ENCODE results near the gene FGF10.

FGF10 gene

DNA sequence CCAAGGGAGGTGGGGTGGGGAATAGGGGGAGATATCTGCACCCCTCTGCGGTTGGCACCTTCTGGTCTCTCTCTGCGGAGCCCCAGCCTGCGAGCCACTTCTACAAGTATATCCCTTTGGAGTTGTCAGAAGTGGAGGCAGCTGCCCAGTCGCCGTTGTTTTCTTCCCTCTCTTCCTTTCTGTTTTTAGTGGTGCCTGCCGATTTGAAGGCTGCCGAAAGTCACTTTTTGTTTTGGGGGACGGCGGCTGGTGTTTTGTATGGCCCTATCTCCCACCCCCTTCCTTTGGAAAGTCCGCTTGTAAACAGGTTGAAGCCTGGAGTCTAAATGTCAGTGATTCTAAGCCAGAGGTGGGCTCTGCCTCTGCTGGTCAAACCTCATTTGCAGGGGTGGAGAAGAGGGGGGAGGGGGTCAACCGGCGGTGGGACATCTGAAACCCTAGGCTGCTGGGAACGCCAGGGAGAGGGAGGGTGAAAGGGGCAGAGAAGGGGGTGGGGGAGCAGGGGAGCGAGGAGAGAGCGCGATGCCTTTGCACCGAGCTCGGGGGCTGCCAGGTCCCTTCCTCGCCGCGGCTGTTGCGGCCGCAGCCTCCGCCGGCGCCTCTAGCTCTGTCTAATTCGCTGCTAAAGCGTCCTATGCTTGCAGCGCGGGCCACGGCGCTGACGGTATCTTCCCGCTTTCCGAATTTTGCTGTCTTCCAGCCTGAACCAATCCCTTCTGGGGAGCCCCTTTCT lies at the start of gene FGF10:
Gene FGF10 (minus strand): TSS at position 331 of the 733 bp plus-strand sequence. CDS start 738 bp downstream, outside the sequence.
- DNase-seq: no peak

DNA sequence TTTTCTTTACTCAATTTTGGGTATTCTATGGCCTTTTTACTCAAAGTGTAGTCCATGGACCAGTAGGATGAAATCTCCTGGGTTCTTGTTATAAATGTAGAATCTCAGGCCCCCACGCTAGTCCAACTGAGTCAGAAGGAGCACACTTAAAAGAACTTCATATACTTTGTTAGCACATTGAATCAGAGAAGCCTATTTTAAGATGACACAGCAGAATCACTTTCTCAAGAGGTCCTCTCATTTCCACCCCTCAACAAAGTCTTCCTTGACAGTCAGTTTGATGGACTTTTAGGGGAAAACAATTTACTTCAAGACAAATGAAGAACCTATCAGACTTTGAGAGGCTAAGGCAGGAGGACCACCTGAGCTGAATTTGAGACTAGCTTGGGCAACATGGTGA lies 37.7 kb upstream of the FGF10 start:
- no peak for DNase-seq

DNA sequence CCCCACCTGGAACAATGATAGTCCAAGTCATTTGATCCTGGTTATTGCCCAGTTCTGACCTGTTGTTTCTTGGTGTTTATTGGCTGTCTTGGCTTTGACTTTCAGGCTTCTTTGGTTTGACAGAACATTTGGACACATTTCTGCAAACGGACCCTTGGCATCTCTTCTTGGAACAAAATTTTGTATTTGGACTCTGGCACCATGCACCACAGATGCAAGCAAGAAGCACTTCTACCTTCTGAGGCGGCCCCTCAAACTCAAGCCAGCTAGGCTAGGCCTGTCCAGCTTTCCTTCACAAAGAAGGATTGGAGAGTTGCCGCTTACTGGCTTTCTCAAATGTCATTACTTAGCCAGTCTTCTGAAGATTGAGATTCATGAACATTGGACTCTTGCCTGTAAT lies 23.1 kb upstream of the FGF10 start:
- DNase-seq: no peak

DNA sequence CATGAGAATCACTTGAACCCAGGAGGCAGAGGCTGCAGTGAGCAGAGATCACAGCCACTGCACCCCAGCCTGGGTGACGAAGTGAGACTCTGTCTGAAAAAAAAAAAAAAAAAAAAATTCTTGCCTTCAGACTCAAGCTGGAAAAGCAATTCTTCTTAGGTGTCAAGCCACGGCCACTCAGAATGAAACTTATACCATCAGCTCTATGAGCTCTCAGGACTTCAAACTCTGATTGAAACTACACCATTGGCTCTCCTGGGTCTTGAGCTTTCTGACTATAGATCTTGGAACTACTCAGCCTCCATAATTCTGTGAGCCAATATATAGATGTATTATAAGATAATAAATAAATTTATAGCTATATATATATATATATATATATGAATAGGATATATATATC lies 12.9 kb upstream of the FGF10 start:
- no peak for DNase-seq

DNA sequence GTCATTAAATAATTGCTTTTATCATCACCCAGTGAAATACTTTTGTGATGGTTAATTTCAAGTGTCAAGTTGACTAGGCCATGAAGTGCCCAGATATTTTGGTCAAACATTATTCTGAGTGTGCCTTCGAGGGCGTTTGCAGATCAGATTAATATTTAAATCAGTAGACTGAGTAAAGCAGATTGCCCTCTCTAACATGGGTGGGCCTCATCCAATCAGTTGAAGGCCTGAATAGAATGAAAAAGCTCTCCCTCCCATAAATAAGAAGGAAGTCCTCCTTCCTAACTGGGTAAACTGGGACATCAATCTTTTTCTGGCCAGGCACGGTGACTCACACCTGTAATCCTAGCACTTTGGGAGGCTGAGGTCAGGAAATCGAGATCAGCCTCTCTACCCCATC lies 12.4 kb upstream of the FGF10 start:
- DNase-seq: no peak

DNA sequence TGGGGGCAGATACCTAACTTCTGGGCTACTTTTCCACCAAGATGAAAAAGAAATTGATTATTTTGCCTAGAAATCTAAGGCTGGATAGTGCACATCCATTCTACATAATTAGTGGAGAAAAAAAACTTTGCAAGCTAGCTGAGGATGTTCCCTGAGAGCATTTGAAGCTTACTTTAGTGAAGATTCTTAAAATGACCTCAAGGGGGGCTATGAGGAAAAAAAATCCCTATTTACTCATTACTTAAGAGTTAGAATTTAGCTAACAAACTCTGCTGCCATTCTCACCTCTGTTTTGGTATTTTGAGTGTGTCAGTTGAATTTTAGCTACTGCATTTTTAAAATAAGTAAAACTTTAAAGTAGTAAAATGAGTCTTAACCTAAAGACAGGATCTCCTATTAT lies 9.2 kb upstream of the FGF10 start:
- DNase-seq: no peak

DNA sequence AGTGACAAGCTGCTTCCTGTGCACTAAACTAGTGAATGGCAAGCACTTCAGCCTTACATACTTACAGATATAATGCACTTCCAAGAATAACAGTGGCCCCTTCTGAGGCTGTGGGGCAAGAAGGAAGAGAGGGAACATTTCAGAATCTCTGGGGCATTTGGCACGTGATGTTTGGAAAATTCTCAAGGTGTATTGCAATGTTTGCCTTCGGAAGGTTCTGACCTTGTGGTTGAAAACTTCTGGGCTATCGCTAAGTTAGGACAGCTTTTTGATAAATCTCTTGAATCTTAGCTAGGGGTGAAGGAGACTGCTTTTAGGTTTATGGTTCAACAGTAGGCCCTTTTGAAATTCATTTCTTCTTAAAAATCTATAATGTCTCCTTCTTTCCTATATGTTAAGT lies 7.1 kb upstream of the FGF10 start:
- DNase-seq: no peak

DNA sequence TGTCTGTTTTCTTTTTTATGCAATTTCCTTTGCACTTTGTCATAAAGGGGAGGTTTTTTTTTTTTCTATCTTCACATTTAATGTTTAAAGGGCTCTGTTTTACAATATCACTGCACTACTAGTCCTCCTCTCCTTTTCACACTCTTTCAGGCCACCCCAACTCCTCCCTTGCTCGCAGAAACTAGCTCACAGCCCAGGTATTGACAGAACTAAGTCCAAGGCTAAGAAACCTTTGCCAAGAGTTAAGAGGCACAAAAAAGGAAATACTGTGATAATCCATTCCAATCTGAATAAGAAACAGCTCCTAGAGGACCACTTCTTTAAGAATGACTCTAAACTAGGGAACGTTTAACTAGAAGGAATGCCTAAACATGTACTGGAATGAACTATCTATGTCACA lies 1.1 kb upstream of the FGF10 start:
- DNase-seq: no peak

DNA sequence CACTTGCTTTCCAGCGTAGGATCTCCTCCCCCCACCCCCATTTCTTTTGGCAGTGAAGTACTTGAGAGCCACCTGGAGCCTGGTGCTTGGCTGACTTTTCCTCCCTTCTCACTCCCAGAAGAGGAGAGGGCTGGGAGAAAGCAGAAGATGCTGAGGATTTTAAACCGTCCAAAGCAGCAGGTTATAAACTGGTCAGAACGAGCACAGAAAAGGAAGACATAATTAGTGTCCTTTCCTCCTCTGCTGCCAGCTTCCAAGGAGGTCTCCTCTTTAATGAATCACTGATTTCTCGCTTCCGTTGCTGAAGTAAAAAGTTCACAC lies 563 bp upstream of the FGF10 start:
- DNase-seq: no peak

DNA sequence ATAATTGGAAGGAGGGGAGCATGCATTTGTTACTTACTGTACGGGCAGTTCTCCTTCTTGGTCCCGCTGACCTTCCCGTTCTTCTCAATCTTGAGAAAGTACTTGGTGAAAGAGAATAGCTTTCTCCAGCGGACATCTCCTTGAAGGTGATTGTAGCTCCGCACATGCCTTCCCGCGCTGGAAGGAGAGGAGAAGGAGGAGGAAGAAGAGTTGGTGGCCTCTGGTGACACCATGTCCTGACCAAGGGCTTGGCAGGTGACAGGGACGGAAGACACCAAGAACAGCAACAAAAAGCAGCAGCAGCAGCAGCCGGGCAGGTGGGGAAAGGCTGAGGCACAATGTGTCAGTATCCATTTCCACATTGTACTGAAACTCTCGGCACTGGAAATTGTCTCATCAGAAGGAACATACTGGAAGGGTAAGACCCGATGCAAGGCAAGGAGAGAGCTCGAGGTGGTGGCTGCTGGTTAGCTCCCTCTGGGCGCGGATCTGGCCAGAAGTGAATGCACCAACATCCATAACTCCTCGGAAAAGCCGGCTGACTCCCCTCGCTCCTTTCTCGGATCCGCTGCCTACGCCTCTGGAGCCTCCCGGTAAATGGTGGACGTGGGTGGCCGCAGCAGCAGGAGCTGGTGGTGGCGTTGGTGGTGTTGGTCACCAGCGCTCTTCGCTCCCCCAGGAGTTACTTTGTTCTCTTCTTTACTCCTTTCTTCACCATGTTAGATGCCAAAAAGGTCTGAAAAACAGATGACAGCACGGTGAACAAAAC lies 715 bp downstream of the FGF10 start:
- DNase-seq: no peak

DNA sequence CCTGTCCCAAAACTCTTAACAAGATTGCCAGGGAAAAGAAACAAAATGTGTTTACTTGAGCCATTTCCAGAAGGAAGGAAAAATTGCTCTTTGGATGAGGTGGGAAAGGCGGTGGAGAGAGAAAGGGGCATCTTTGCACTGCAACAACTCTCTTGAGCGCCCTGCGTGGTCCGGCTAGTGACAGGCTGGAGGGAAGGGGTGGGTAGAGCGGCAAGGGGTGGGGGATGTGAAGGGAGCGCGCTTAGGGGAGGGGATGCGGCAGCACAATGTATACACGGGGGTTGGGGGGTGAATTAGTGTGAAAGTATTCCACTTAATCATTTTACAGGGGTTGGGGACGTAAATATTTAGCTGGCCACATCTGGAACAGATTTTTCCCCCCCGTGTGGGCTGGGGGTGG lies 1.3 kb downstream of the FGF10 start:
- DNase-seq: no peak

DNA sequence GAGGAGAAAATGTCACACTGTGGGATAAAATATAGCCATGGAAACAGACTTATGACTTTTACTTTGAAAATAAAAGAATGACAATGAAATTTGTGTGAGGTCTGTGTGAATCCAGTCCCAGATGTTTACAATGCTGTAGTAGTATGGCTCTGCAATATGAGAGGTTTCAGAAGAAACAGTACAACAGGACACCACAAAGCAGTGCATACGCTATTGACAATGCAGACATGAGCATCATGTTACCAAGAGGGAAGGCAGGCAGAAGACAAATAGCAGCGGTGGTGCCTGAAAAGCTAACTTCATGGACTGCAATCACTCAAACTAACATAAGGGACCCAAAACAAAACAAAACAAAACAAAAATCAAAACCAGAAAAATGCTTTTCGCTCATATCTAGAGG lies 1.8 kb downstream of the FGF10 start:
- DNase-seq: no peak

DNA sequence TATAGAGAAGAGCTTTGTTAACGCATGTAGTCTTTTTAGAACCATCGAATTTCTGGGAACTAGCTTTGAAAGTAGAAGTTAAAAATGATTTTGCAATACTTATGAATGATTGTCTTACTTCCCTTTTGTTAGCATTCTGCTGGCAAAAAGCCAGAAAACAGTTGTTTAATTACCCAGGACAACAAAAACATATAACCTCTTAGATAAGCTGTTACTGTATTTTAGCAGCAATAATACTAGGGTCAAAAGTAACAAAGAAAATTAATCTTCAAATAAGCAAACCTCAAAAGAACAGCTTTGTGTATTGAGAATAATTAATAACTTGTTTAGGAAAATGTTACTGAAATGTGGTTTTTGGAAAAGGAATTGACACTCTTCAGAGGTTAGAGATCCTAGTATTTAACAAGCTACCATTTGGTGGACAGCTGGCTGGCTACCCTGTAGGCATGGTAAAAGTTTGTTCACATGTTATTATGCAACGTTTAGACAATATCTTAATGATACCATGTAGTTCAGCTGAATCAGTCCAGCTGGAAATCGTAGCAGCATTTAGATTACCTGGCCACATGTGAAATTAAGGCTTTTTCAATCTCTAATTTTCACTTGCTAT lies 3.8 kb downstream of the FGF10 start:
- no peak for DNase-seq

DNA sequence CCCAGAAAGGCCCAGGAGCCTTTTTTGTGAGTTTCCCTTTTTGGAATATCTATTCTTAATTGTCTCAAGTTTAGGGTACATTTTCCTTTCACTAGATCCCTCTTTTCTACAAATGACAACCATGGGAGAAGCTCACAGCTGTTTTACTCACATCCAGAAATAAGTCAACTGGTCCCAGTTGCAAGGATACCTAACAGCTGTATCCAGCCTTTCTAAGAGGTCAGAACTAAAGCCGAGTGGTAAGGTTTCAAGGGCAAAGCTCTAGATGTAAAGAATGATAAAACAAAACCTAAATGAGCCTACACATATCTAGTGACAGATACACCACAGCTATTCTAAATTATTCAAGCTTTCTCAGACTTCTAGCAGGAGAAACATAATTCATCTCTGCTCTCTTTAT lies 4.4 kb downstream of the FGF10 start:
- DNase-seq: no peak

DNA sequence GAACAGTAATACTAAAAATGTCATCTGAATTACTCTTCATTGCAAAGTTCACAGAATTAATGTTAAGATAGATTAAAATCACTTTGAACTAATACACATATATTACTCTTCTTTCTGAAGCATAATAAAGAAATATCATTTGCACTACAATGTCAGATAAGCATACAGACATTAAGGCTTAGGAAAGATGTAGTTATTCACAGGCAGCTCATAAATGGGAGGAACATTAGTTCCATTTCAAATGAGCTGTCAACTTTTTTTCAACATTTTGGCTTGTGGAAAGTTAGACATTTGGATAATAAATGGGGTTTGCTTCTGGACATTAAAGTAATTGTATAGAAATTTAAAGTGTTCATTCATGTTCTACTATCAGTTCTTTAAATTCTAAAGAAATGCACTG lies 6.3 kb downstream of the FGF10 start:
- no peak for DNase-seq

DNA sequence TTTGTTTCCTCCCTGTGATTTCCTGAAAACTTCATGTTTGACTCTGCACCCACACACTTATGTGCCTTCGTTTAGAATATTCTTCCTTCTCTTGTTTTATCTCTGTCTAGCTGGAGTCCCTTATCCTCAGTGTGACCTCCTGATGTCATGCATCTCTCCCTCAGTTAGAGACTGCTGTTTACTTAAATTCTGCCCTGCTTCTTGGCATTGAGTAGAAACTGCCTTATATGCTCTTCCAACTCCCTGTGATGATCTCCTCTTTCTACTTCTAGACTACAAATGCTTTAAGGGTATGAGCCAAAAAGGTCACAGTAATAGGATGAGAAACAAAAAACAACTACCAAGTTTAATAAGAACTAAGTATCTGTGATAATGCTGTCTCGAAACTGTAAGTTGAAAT lies 12.2 kb downstream of the FGF10 start:
- DNase-seq: no peak

DNA sequence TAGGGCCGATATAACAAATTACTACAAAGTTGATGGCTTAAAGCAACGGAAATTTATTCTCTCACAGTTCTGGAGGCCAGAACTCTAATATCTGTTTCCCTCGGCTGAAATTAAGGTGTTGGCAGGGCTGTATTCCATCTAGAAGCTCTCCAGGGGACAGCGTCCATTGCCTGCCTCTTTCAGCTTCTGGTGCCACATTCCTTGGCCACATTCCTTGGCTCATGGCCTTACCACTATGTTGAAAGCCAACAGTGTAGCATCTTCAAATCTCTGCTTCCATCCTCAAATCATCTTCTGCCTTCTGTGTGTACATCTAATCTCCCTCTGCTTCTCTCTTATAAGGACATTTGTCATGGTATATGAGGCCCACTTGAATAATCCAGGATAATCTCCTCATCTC lies 17.2 kb downstream of the FGF10 start:
- DNase-seq: no peak

DNA sequence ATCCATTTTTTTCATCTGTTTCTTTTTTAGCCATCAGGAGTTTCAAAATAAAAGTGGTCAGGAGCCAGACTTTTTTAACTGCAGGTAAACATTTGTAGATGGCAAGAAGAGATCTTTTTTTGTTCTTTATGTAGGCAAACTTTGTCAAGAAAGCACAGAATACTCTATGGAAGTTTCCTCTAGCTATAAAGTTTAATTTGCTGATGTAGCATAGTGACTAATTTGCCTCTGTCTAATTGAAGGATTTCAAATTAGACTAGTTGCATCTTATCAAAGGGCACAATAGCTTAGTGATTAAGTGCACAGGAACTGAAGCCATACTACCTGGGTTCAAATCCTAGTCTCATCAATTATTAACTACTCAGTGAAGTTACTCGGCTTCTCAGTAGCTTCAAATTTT lies 22.0 kb downstream of the FGF10 start:
- no peak for DNase-seq

DNA sequence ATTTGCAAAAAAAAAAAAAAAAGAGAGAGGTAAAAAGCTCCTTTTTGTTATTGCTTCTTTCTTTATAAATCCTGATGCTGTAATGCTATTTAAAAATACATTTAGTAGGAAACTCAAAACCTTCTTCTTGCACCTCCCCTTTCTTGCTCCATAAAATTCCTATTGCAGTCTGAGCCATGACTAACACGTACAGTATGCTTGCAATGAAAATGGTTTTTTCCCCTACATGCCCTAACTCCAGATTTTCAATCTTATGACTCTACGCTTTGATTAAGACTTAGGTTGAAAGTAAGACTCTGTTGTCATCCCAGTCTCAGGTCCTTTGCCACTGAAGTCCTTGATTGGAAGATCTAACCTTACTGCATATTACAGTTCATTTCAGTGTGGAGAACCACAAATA lies 23.9 kb downstream of the FGF10 start:
- no peak for DNase-seq

DNA sequence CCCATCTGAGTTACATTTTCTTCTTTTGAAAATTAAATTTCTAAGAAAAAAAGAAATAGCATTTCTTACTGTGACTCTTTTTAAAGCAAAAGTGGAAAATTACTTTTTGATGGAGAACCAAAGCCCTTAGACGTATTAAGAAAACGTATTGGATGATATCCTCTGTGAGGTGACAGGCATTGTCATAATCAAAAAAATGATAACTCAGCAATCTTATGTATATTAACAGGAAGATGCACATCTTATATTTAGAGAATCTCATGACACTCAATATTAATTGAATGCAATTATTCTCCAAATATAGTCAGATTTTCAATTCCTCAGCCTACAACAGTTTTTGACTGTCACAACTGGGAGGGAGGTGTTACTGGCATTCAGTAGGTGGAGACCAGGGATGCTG lies 25.1 kb downstream of the FGF10 start:
- DNase-seq: no peak

DNA sequence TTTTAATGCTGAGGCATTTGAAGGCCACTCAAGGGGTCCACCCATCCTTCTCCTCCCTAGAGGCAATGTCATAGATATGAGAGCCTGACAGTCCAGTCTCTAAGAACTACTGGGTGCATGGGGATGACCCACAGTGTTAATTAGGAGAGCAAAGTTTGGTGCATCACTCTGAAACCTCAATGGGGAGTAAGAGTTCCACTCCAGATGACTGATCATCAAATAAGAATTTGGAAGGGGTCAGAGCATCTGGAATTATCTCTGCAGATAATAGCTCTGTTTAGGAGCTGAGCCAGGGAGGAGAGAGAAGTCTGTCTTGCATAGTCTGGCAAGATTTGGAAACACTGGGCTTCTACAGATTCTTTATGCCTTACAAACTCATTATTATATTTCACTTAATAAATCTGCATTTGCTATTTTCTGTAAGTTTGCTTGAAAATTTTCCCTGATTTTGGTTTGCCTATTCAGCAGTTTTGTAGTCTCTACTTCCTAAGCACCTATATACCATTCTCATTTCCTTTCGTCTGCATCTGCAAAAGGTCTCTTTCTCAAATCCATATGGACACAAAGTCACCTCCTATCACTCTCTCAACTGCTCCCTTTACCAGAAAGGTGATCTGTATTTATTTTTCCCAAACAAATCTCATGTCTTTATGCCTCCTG lies 27.7 kb downstream of the FGF10 start:
- no peak for DNase-seq

DNA sequence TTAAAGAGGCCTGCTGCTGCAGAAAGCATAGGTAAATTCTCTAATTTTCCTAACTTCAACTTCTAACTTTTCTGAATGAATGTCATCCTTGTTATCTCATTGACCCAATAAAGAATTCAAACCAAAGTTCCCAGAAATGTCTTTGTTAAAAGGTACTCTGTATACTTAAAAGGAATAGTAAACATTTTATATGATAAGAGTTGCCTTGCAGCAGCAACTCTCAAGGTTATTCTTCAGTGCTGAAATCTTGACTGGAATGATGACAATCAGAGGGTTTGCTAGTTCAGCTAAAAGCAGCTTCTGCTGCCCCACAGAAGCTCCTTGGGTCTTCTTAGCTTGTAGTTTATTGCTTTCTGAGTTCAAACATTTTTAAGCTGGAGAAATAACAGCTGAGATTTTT lies 28.3 kb downstream of the FGF10 start:
- DNase-seq: no peak

DNA sequence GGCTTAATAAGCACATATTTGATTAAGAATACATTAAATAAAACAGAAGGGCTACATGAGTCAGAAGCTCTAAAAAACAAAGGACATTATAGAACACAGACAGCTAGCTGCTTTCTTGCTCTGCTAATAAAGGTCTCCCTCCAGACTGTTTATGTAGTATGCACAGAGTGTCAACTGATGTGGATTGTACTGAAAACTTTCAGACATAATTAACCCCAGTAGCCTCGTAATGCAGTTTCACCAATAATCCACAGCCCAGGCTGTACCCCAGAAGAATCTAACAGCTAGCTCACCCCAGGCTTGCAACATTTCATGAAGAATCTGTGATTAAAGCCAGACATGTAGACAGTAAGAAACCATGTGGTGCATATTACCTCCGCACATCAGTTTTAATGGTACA lies 30.8 kb downstream of the FGF10 start:
- DNase-seq: no peak

DNA sequence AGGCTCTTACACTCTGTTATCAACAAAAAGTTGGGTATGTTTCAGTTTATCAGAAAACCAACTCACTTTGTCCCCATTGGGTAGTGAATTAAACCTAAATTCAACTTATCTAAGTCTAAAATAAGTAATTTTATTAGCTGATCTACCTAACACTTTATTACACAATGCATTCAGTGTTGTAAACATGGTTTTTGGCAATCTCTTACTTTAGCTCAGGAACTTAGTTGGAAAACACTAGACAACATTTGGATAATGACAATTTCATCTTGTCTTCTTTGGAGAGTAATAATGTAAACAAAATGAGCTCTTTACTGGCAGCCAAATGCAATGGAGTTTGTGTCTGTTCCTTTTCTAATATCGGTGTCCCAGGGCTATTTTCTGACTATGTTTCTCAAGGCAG lies 33.0 kb downstream of the FGF10 start:
- no peak for DNase-seq

Measured in EL (cell line).